Hepatocyte (in vitro differentiated cells): ENCODE measurements around the gene MTA2. TPM values are rescaled to one million over a fixed set of nuclear protein-coding genes. Genes with fewer than 3 reads are reported as not detected.

ENCODE experiments used
- DNase-seq: peaks from one replicate; pipeline ENCODE4 v3.0.0-alpha.2; 2016; ENCODE audit warnings: low spot score
- H2AFZ ChIP-seq: fragments of 200-600 bp; sonication (generic); 2 replicates; pipeline ENCODE4 v1.6.0; 2016; ENCODE audit warnings: antibody characterized with exemption, mild to moderate bottlenecking
- H3K27ac ChIP-seq: fragments of 200-600 bp; sonication (generic); 2 replicates; pipeline ENCODE4 v1.5.1; 2016; ENCODE audit warnings: mild to moderate bottlenecking
- H3K27me3 ChIP-seq: fragments of 200-600 bp; sonication (generic); 2 replicates; pipeline ENCODE4 v1.6.1; 2016
- H3K36me3 ChIP-seq: fragments of 200-600 bp; sonication (generic); replicated peaks from 2 replicates; pipeline ENCODE4 v1.5.1; 2016; ENCODE audit warnings: low read depth; ENCODE audit not compliant: insufficient read depth
- H3K4me1 ChIP-seq: fragments of 200-600 bp; sonication (generic); 2 replicates; pipeline ENCODE4 v1.5.1; 2016; ENCODE audit warnings: mild to moderate bottlenecking, moderate library complexity; ENCODE audit not compliant: insufficient read depth
- H3K4me2 ChIP-seq: fragments of 200-600 bp; sonication (generic); 2 replicates; pipeline ENCODE4 v1.6.0; 2016
- H3K4me3 ChIP-seq: fragments of 200-600 bp; sonication (generic); 2 replicates; pipeline ENCODE4 v1.5.1; 2016; ENCODE audit warnings: mild to moderate bottlenecking
- H3K79me2 ChIP-seq: fragments of 200-600 bp; sonication (generic); 2 replicates; pipeline ENCODE4 v1.6.0; 2017; ENCODE audit warnings: mild to moderate bottlenecking
- H3K9me2 ChIP-seq: fragments of 200-600 bp; sonication (generic); replicated peaks from 2 replicates; pipeline ENCODE4 v1.6.0; 2017; ENCODE audit warnings: mild to moderate bottlenecking; ENCODE audit not compliant: insufficient read depth
- H3K9me3 ChIP-seq: fragments of 200-600 bp; sonication (generic); 2 replicates; pipeline ENCODE4 v1.5.1; 2016; ENCODE audit warnings: low read depth, mild to moderate bottlenecking
- H4K20me1 ChIP-seq: fragments of 200-600 bp; sonication (generic); 2 replicates; pipeline ENCODE4 v1.6.0; 2016; ENCODE audit warnings: mild to moderate bottlenecking; ENCODE audit not compliant: insufficient read depth, poor library complexity, severe bottlenecking
- CTCF ChIP-seq: fragments of 200-600 bp; sonication (generic); IDR thresholded peaks from 2 replicates; pipeline ENCODE4 v1.5.1; 2016; ENCODE audit warnings: antibody characterized with exemption, mild to moderate bottlenecking; ENCODE audit not compliant: poor library complexity
- EZH2 ChIP-seq: fragments of 200-600 bp; sonication (generic); IDR thresholded peaks from 2 replicates; pipeline ENCODE4 v1.6.1; 2016; ENCODE audit warnings: antibody characterized with exemption, mild to moderate bottlenecking, borderline replicate concordance
- EZH2phosphoT487 ChIP-seq: fragments of 200-600 bp; sonication (generic); IDR thresholded peaks from one replicate; pipeline ENCODE4 v1.6.1; 2018; ENCODE audit warnings: antibody characterized with exemption, mild to moderate bottlenecking, low read depth, moderate library complexity; ENCODE audit not compliant: unreplicated experiment, severe bottlenecking
- WGBS: methylation state at CpG from one replicate; pipeline ENCODE4 v1.1.6; 2016; ENCODE audit warnings: low lambda C conversion rate; ENCODE audit errors: missing lambda C conversion rate; 5-methylcytosine and 5-hydroxymethylcytosine counted together
- polyA plus RNA-seq: library from polyadenylated mRNA; unstranded; fragments of >200 nt; fragmentation: Nextera tagmentation; extraction: Ambion mirVana; gene quantifications from 2 replicates; pipeline ENCODE4 v1.2.1, GENCODE V29; 2016
- total RNA-seq: library from RNA; depleted of rRNA; stranded (reverse); fragments of >200 nt; gene quantifications from 2 replicates; pipeline ENCODE4 v1.2.3, GENCODE V29; 2014

The MTA2 gene
- total and polyA plus RNA-seq, 2 experiments from 2014 or later: 25.6 to 53.1 TPM

- H2AFZ ChIP-seq: no peak overlapping the region
- H3K27ac ChIP-seq: no peak overlapping the region
- no peaks in the 10 kb centered on the region for H3K9me2 ChIP-seq
- no peak overlapping the region for H3K4me2 ChIP-seq
- no peak for TF ChIP-seq EZH2phosphoT487
- TF ChIP-seq CTCF: no peak
- TF ChIP-seq EZH2: no peak
- H3K9me3 ChIP-seq: no peaks in the 10 kb centered on the region
- no peak for DNase-seq
- H3K27me3 ChIP-seq: no peaks in the 10 kb centered on the region
- no peak overlapping the region for H3K4me3 ChIP-seq
- H3K79me2 ChIP-seq: peaks cover 11% of the 10 kb centered on the region
- H3K4me1 ChIP-seq: peaks cover 15% of the 10 kb centered on the region
- WGBS: 93% methylated on average over 12 of the region's 12 CpGs
- H3K36me3 ChIP-seq: no peaks in the 10 kb centered on the region
- no peaks in the 10 kb centered on the region for H4K20me1 ChIP-seq
These were observed 7.1 kb upstream of the MTA2 start for GRCh38 chr11:62608776-62609175.

GRCh38 chr11:62607714-62608113 is 6.0 kb upstream of the MTA2 start:
- 88% methylated on average over 4 of the region's 4 CpGs for WGBS
- no peak for DNase-seq
- no peak overlapping the region for H3K4me3 ChIP-seq
- H3K4me1 ChIP-seq: peaks cover 17% of the 10 kb centered on the region
- TF ChIP-seq CTCF: no peak
- no peak for TF ChIP-seq EZH2
- no peak for TF ChIP-seq EZH2phosphoT487
- no peak overlapping the region for H2AFZ ChIP-seq
- H3K9me3 ChIP-seq: no peaks in the 10 kb centered on the region
- H3K27me3 ChIP-seq: no peaks in the 10 kb centered on the region
- H4K20me1 ChIP-seq: no peaks in the 10 kb centered on the region
- H3K79me2 ChIP-seq: peaks cover 11% of the 10 kb centered on the region
- no peaks in the 10 kb centered on the region for H3K36me3 ChIP-seq
- H3K27ac ChIP-seq: no peak overlapping the region
- no peak overlapping the region for H3K4me2 ChIP-seq
- H3K9me2 ChIP-seq: no peaks in the 10 kb centered on the region

GRCh38 chr11:62605902-62606301 is 4.2 kb upstream of the MTA2 start:
- peaks cover 11% of the 10 kb centered on the region for H3K79me2 ChIP-seq
- H4K20me1 ChIP-seq: no peaks in the 10 kb centered on the region
- 93% methylated on average over 15 of the region's 15 CpGs for WGBS
- no peak overlapping the region for H3K4me3 ChIP-seq
- H3K9me3 ChIP-seq: no peaks in the 10 kb centered on the region
- no peak overlapping the region for H3K27ac ChIP-seq
- no peaks in the 10 kb centered on the region for H3K27me3 ChIP-seq
- H2AFZ ChIP-seq: no peak overlapping the region
- peaks cover 8% of the 10 kb centered on the region for H3K4me1 ChIP-seq
- no peaks in the 10 kb centered on the region for H3K36me3 ChIP-seq
- no peak overlapping the region for H3K4me2 ChIP-seq
- no peak for TF ChIP-seq EZH2phosphoT487
- TF ChIP-seq EZH2: no peak
- TF ChIP-seq CTCF: no peak
- H3K9me2 ChIP-seq: no peaks in the 10 kb centered on the region
- no peak for DNase-seq

GRCh38 chr11:62605467-62605866 is 3.8 kb upstream of the MTA2 start:
- 96% methylated on average over 6 of the region's 6 CpGs for WGBS
- Histone ChIP-seq H3K4me1 (peaks cover 8% of the 10 kb centered on the region), H3K4me2 (no peak overlapping the region), H3K4me3 (no peak overlapping the region), H3K79me2 (peaks cover 13% of the 10 kb centered on the region), H2AFZ (no peak overlapping the region), H3K36me3 (no peaks in the 10 kb centered on the region), H3K9me3 (no peaks in the 10 kb centered on the region), H4K20me1 (peaks cover 2% of the 10 kb centered on the region), H3K9me2 (no peaks in the 10 kb centered on the region), H3K27me3 (no peaks in the 10 kb centered on the region), H3K27ac (no peak overlapping the region)
- TF ChIP-seq EZH2phosphoT487: no peak
- no peak for DNase-seq
